Measurements from ENCODE around the gene ATXN10. TPM values are rescaled to one million over a fixed set of nuclear protein-coding genes. Genes with fewer than 3 reads are reported as not detected.

Gene ATXN10
- total RNA-seq, 4 donors from 2014 or later, result 83.5 to 127 (median 96.6) TPM

DNA sequence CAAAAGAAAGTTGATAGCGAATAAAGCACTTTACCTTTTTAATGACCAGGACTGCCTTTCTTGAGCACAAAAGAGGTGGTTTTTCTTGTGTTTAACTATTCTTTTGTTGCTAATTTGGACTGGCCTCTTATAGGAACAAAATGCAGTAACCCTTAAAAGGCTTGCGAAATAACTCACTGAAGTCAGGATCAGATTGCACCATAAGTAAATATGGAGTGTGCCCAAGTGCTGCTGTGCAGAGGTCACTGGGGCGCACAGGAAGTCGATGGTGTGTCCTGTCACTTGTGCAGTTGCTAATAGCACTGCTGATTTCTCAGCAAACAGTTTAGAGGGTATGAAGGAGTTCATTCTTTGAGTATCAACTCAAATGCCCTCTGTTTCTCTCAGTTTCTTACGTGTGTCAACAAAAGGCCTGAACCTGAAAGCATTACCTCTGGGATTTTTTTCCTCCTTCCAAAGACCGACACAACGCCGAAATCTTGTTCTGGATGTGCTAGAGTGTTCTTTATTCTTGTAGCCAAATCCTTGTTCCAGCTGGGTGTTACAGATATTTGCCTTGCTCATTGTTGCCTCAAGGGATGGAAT lies 71.3 kb downstream of the ATXN10 start:
- TF ChIP-seq CTCF (IDR thresholded peaks at IDR 0.05; ENCODE audit: low read depth), result no peak

DNA sequence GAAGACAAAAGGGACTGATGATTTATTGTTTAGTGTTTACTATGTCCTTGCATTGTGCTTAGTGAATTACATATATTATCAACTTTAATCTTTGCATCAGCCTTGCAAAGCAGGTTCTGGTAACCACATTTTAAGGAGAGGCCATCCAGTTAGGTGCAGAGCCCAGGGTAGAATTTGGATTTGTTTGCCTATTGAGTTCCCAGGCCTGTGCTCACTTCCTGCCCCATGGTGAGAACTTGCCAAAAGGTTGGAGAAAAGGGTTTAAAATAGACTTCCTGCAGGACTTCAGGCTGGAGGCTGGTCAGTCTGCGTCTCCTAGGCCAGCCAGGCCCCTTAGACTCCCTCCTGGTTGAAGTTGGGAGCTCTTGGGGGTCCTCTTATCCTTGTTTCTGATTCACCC lies 72.1 kb downstream of the ATXN10 start:
- no peak for TF ChIP-seq CTCF (IDR thresholded peaks at IDR 0.05; ENCODE audit: low read depth)

GRCh38 chr22:45744442-45744841 lies 72.8 kb downstream of the ATXN10 start:
- no peak for TF ChIP-seq CTCF (IDR thresholded peaks at IDR 0.05; ENCODE audit: low read depth)

DNA sequence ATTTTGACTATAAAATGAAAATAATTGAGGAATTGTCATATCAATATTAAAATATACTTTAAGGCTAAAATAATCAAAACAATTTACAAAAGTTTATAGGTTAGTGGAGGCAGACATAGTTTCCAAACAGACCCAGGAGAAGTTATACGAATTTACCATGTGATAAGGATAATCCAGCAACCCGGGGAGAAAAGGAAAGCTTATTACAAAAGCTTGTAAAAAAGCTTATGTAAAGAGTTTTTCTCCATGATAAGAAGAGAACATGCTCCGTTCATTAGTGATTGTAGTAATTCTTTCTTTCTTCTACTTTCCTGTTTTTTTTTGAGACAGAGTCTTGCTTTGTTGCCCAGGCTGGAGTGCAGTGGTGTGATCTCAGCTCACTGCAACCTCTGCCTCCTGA lies 79.0 kb downstream of the ATXN10 start:
- no peak for TF ChIP-seq CTCF (IDR thresholded peaks at IDR 0.05; ENCODE audit: low read depth)

DNA sequence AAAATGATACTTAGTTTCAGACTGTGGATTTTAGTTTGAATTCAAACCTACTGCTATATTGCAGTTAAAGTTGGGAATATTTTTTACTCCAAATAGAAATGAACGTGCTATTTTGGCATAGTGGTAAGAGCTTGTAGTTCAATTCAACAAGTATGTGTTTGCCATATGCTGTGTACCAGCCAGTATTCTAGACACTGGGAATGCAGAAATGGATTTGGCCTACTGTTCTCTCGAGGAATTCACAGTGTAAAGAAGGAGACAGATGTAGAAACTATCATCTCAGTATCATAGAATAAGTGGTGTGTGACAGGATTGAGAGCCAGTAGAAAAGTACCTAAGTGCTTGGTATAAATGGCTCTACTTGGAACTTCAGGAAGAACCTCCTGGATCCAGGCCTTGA lies 80.4 kb downstream of the ATXN10 start:
- no peak for TF ChIP-seq CTCF (IDR thresholded peaks at IDR 0.05; ENCODE audit: low read depth)

DNA sequence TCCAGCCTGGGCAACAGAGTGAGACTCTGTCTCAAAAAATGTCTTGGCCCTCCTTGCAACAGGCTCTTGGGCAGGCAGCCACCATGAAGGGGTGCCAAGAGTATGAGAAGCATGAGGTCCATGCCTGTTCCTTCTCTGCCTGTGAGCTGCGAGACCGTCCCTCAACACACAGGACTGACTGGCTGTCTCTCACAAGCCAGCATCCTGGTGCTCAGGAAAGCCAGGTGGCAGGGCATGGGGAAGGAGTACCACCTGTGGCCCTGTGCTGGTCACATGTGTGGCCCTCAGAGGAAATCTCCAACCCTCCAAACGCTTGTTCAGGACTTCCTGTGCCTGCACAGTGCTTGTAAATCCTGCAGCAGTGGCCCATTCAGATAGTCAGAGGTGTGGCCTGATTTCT lies 83.2 kb downstream of the ATXN10 start:
- no peak for TF ChIP-seq CTCF (IDR thresholded peaks at IDR 0.05; ENCODE audit: low read depth)

GRCh38 chr22:45756558-45756957 lies 84.9 kb downstream of the ATXN10 start:
- TF ChIP-seq CTCF (IDR thresholded peaks at IDR 0.05; ENCODE audit: low read depth), result no peak

Data from subcutaneous adipose tissue (tissue), 4 donors.